ENCODE measurements around the gene CAMK2G. TPM values are rescaled to one million over a fixed set of nuclear protein-coding genes. Genes with fewer than 3 reads are reported as not detected.

CAMK2G gene
- total RNA-seq, 1 experiment from 2014 or later: 41.4 TPM

- ATAC-seq: no peak
- DNase-seq (ENCODE audit: low read depth, low spot score): no peak
- TF ChIP-seq, protein P1, sequence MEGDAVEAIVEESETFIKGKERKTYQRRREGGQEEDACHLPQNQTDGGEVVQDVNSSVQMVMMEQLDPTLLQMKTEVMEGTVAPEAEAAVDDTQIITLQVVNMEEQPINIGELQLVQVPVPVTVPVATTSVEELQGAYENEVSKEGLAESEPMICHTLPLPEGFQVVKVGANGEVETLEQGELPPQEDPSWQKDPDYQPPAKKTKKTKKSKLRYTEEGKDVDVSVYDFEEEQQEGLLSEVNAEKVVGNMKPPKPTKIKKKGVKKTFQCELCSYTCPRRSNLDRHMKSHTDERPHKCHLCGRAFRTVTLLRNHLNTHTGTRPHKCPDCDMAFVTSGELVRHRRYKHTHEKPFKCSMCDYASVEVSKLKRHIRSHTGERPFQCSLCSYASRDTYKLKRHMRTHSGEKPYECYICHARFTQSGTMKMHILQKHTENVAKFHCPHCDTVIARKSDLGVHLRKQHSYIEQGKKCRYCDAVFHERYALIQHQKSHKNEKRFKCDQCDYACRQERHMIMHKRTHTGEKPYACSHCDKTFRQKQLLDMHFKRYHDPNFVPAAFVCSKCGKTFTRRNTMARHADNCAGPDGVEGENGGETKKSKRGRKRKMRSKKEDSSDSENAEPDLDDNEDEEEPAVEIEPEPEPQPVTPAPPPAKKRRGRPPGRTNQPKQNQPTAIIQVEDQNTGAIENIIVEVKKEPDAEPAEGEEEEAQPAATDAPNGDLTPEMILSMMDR (IDR thresholded peaks at IDR 0.05): no peak
- TF ChIP-seq TCF7L2 (IDR thresholded peaks at IDR 0.05; ENCODE audit: low read depth, low read length): no peak
- POLR2A ChIA-PET: interaction anchor here (0.6 kb wide), 1 partner anchor 42 kb away, joined by 3 read pairs; no protein-coding TSS in a partner anchor
- Histone ChIP-seq H3K4me1 (ENCODE audit: control insufficient read depth, insufficient read depth, low read length) (peaks cover 19% of the 10 kb centered on the region), H3K9me3 (ENCODE audit: control insufficient read depth, insufficient read depth, low read depth, low read length) (no peaks in the 10 kb centered on the region), H3K36me3 (ENCODE audit: control insufficient read depth, insufficient read depth, low read length) (peaks cover 11% of the 10 kb centered on the region; the same call in 1 of the 2 replicates), H3K27me3 (ENCODE audit: control insufficient read depth, insufficient read depth, low read length) (no peaks in the 10 kb centered on the region), H3K27ac (ENCODE audit: low read length) (peak overlapping the region; percentile 92), H3K4me3 (ENCODE audit: low read depth in 2 of 2, low read length in 2 of 2) (peak overlapping the region; percentile 86 to 95)
- CTCF ChIA-PET: no interaction called here
- TSS peak; percentile 61 for BruUV-seq (replicated peaks)
- intact Hi-C loops (cut with micrococcal nuclease; ENCODE audit: unreplicated experiment) (no loop called here), in situ Hi-C loops (cut with HindIII; ENCODE audit: low pct_unique_long_range_greater_than_20kb, low sequenced_read_pairs) (no loop called here)
Measured at GRCh38 chr10:73786512-73786885, 87.9 kb downstream of the CAMK2G start.

- peak; percentile 2 for ATAC-seq
- no TSS peak for BruUV-seq (replicated peaks)
Measured at GRCh38 chr10:73785721-73786511, 88.4 kb downstream of the CAMK2G start.

More at GRCh38 chr10:73785721-73786511, 88.4 kb downstream of the CAMK2G start:
- H3K36me3 ChIP-seq (ENCODE audit: control insufficient read depth, insufficient read depth, low read length): peaks cover 9% of the 10 kb centered on the region; the same call in 1 of the 2 replicates
- no peak for DNase-seq (ENCODE audit: low read depth, low spot score)
- no peaks in the 10 kb centered on the region for H3K27me3 ChIP-seq (ENCODE audit: control insufficient read depth, insufficient read depth, low read length)
- peak overlapping the region; percentile 92 for H3K27ac ChIP-seq (ENCODE audit: low read length)
- CTCF ChIA-PET: no interaction called here
- TF ChIP-seq, protein P2, sequence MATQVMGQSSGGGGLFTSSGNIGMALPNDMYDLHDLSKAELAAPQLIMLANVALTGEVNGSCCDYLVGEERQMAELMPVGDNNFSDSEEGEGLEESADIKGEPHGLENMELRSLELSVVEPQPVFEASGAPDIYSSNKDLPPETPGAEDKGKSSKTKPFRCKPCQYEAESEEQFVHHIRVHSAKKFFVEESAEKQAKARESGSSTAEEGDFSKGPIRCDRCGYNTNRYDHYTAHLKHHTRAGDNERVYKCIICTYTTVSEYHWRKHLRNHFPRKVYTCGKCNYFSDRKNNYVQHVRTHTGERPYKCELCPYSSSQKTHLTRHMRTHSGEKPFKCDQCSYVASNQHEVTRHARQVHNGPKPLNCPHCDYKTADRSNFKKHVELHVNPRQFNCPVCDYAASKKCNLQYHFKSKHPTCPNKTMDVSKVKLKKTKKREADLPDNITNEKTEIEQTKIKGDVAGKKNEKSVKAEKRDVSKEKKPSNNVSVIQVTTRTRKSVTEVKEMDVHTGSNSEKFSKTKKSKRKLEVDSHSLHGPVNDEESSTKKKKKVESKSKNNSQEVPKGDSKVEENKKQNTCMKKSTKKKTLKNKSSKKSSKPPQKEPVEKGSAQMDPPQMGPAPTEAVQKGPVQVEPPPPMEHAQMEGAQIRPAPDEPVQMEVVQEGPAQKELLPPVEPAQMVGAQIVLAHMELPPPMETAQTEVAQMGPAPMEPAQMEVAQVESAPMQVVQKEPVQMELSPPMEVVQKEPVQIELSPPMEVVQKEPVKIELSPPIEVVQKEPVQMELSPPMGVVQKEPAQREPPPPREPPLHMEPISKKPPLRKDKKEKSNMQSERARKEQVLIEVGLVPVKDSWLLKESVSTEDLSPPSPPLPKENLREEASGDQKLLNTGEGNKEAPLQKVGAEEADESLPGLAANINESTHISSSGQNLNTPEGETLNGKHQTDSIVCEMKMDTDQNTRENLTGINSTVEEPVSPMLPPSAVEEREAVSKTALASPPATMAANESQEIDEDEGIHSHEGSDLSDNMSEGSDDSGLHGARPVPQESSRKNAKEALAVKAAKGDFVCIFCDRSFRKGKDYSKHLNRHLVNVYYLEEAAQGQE (IDR thresholded peaks at IDR 0.05; ENCODE audit: insufficient read depth in 1 of 2, low read depth in 2 of 2, low read length in 1 of 2): peak; percentile 65 to 76; a peak in 3 of 4 replicates
- TF ChIP-seq, protein P1 (IDR thresholded peaks at IDR 0.05): no peak
- peak; percentile 57; the same call in 1 of the 2 replicates for TF ChIP-seq SIN3A (IDR thresholded peaks at IDR 0.05; ENCODE audit: borderline replicate concordance, insufficient read depth, low read depth, low read length)
- no peak for TF ChIP-seq POLR2AphosphoS5 (IDR thresholded peaks at IDR 0.05; ENCODE audit: low read depth, low read length)
- TF ChIP-seq TCF7L2 (IDR thresholded peaks at IDR 0.05; ENCODE audit: low read depth, low read length): no peak
- no peaks in the 10 kb centered on the region for H3K9me3 ChIP-seq (ENCODE audit: control insufficient read depth, insufficient read depth, low read depth, low read length)
- in situ Hi-C loops (cut with HindIII; ENCODE audit: low pct_unique_long_range_greater_than_20kb, low sequenced_read_pairs): no loop called here
- H3K4me3 ChIP-seq (ENCODE audit: low read depth in 2 of 2, low read length in 2 of 2): peak overlapping the region; percentile 86 to 95
- H3K4me1 ChIP-seq (ENCODE audit: control insufficient read depth, insufficient read depth, low read length): peaks cover 20% of the 10 kb centered on the region
- intact Hi-C loops (cut with micrococcal nuclease; ENCODE audit: unreplicated experiment): no loop called here
- POLR2A ChIA-PET: interaction anchor here (0.6 kb wide), 2 partner anchors 18 to 41 kb away, joined by 3 read pairs; no protein-coding TSS in a partner anchor

Measured in Panc1 (cell line).